ENCODE measurements around the gene NEK8.

Gene NEK8

DNA sequence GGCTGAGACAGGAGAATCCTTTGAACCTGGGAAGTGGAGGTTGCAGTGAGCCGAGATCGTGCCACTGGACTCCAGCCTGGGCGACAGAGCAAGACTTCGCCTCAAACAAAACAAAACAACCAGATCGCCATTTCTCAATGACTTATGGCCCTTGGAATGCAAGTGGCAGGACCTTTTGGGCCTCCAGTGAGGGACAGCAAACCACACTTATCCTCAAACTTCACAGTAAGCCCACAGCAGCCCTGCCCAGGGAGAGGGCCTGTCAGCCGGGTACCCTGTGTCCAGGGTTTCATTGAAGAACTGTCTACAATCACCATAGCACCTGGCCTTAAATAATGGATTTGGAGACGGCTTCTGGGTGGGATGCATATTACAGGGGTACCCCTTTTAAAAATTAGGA, 26.9 kb downstream of the NEK8 start:
- TF ChIP-seq GATA3 (IDR thresholded peaks at IDR 0.05; ENCODE audit: low read depth, low read length) (no peak), GATA2 (IDR thresholded peaks at IDR 0.05; ENCODE audit: low read depth, low read length) (no peak)

DNA sequence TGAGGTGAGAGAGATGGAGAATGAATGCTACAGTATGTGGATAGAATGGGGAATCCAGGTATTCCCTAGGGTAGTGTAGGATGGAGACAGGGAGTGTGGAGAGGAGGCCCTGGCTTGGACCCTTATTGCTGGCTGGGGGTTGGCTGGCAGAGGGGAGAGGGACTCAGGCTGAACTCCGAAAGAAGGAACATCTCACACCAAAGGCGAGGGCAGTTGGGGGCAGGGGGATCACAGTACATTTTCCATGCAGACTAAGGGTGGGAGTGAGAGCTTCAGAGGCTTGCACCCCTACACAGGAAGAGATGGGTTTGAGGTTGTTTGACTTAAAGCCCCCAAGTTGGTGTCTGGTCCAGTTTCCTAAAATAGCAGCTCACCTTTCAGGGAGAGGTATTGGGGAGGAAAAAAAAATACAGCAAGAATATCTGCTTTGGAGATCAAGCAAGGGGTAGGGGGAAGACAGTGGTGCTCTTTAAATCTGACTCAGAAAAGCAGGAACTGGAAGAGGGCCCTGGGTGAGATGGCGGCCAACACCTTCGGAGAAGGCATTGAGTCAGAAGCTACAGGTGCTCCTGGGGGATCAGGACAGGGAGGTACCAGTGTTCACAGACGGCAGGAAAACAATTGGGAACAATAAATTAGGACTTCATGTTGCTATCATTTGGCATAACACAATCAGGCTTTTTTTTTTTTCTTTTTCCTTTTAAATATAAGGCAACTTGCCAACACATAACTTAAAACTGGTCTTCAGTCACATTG, 27.6 kb downstream of the NEK8 start:
- no peak for TF ChIP-seq GATA3 (IDR thresholded peaks at IDR 0.05; ENCODE audit: low read depth, low read length)

DNA sequence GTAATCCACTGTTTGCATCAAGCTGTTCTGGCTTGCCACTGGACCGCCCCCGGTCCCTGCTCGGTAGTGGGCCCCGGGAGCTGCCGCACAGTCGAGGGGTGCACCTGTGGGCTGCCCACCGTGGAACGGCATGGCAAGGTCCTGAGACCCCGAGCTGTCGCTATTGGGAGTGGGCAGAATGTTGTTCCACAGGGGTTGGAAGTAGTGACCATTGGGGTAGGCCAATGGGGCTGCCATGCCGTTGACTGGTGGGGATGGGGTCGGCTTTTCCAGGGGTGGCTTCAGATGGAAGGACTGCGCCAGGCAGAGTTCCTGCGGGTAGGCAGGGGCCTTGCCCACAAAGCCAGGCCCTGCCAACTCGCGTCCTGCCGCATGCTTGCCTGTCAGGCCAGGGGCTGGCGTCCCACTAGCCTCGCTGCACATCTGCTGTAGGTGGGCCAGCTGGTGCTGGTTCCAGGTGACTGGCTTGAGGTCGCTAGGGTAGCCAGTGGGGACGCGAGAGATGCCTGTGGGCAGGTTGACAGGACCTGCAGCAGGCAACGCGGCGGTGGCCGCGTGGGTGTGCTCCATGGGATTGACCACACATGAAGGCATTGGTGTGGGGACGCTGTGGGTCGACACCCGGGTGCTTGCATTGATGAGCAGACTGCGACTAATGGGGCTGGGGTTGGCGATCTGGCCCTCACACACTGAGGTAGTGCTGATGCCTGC, 30.0 kb downstream of the NEK8 start:
- TF ChIP-seq GATA3 (IDR thresholded peaks at IDR 0.05; ENCODE audit: low read depth, low read length) (no peak), GATA2 (IDR thresholded peaks at IDR 0.05; ENCODE audit: low read depth, low read length) (no peak)

DNA sequence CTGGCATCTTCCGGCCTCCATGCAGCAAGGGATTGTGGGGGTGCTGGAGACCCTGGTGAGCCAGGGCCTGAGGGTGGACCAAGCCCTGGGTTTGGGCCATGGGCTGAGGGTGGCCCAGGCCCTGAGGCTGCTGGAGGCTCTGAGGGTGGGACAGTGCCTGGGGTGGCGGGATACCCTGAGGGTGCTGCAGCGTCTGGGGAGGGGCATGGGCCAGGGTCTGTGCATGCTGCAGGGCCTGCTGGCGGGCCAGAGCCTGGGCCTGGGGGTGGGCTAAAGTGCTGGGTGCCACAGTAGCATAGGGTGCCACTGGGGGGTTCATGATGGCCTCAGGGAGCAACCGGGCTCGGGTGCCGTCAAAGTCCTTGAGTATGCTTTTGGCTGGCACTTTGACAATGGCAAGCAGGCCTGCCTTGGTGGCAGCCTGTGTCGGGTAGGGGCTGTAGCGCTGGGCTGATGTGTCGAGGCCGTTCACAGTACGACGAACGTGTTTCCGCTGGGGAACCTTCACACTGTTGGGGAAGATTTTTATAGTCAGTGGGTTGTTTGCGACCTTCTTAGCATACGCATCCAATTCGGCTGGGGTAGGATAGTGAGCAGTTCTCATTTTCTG, 30.8 kb downstream of the NEK8 start:
- no peak for TF ChIP-seq GATA2 (IDR thresholded peaks at IDR 0.05; ENCODE audit: low read depth, low read length)
- no peak for TF ChIP-seq GATA3 (IDR thresholded peaks at IDR 0.05; ENCODE audit: low read depth, low read length)

DNA sequence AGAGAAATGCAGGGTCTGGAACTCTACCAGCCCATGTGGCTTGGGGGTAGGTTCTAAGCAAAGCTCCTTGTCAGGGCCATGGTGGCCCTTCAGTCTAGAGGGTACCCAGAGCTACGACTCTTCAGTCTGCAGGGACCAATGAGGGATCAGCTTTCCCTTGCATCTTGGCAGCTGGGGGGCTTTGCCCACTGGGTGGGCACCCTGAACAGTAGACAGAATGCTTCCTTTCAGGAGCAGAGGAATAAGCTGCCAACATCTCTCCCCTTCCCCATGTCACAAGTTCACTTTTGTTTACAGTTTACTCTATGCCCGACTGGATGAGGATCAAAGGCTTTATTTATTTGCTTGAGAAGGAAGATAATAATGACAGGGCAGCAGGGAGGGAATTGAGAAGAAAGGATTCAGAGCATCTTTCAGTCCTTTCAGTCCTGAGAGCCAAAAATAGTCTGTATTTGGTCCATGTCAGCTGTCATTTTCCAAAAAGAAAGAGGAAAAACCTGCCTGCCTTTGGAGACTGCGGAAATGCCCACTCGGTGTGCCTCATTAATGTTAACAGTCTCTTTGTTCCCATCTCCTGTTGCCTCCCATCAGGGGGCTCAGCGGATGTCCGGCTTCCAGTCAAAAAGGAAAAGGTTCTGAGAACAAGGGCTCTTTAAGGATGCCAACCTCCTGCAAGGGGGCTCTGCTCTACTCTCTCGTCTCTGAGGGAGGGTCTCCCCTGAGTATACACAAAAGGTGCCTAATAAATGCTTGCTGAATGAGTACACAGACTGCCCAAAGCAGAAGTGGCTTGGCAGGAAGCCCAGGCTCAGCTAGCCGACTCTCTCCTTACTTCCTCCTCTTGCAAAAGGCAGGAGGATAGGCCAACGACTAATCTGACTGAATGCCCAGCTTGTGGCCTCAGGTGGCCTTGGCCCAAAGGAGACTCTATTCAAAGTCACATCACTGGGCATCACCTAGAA, 32.3 kb downstream of the NEK8 start:
- no peak for TF ChIP-seq GATA3 (IDR thresholded peaks at IDR 0.05; ENCODE audit: low read depth, low read length)
- TF ChIP-seq GATA2 (IDR thresholded peaks at IDR 0.05; ENCODE audit: low read depth, low read length): no peak

- no peak for TF ChIP-seq GATA2 (IDR thresholded peaks at IDR 0.05; ENCODE audit: low read depth, low read length)
- TF ChIP-seq GATA3 (IDR thresholded peaks at IDR 0.05; ENCODE audit: low read depth, low read length): no peak
Observed at GRCh38 chr17:28763137-28763799, 34.7 kb downstream of the NEK8 start.

- TF ChIP-seq GATA3 (IDR thresholded peaks at IDR 0.05; ENCODE audit: low read depth, low read length) (no peak), GATA2 (IDR thresholded peaks at IDR 0.05; ENCODE audit: low read depth, low read length) (no peak)
Observed at GRCh38 chr17:28763804-28764266, 35.2 kb downstream of the NEK8 start.

- TF ChIP-seq GATA2 (IDR thresholded peaks at IDR 0.05; ENCODE audit: low read depth, low read length) (no peak), GATA3 (IDR thresholded peaks at IDR 0.05; ENCODE audit: low read depth, low read length) (no peak)
Observed at GRCh38 chr17:28765038-28765437, 36.5 kb downstream of the NEK8 start.

- TF ChIP-seq GATA3 (IDR thresholded peaks at IDR 0.05; ENCODE audit: low read depth, low read length) (no peak), GATA2 (IDR thresholded peaks at IDR 0.05; ENCODE audit: low read depth, low read length) (no peak)
Observed at GRCh38 chr17:28773736-28774135, 45.1 kb downstream of the NEK8 start.

- TF ChIP-seq GATA2 (IDR thresholded peaks at IDR 0.05; ENCODE audit: low read depth, low read length) (no peak), GATA3 (IDR thresholded peaks at IDR 0.05; ENCODE audit: low read depth, low read length) (no peak)
Observed at GRCh38 chr17:28774206-28774605, 45.6 kb downstream of the NEK8 start.

DNA sequence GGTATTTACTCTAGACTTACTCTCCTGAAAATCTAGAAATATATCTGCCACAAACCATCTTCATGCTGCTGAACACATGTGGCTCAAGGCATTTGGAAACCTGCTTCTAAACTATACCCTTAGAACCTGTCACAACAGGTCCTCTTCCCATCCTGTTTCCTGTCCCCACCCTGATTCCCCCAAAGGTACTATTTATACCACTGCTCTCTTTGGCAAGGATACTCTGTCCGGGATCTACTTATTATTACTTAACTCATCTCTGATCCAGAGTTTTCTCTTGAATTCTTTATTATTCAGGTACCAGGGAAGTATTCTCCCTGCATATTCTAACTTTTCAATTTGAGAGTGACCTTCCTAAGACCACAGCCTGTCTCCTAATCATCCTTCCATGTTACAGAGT, 48.6 kb downstream of the NEK8 start:
- no peak for TF ChIP-seq GATA2 (IDR thresholded peaks at IDR 0.05; ENCODE audit: low read depth, low read length)
- no peak for TF ChIP-seq GATA3 (IDR thresholded peaks at IDR 0.05; ENCODE audit: low read depth, low read length)

DNA sequence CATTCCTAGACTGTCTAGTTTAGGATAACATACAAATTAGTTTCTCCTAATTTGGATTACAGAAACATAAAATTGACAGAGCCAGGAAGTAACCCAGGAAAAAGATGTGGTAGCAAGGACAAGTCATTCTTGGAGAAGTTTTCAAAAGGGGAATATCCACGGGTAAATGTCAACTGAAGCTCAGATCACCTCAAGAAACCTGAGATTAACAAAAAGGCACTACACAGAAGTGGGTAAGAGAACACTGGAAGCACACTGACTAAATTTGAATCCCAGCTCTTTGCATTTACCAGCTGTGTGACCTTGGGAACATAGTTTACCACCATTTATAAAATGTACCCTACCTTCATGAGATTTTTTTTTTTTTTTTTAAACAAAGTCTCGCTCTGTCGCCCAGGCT, 54.6 kb downstream of the NEK8 start:
- TF ChIP-seq GATA3 (IDR thresholded peaks at IDR 0.05; ENCODE audit: low read depth, low read length): no peak
- no peak for TF ChIP-seq GATA2 (IDR thresholded peaks at IDR 0.05; ENCODE audit: low read depth, low read length)

DNA sequence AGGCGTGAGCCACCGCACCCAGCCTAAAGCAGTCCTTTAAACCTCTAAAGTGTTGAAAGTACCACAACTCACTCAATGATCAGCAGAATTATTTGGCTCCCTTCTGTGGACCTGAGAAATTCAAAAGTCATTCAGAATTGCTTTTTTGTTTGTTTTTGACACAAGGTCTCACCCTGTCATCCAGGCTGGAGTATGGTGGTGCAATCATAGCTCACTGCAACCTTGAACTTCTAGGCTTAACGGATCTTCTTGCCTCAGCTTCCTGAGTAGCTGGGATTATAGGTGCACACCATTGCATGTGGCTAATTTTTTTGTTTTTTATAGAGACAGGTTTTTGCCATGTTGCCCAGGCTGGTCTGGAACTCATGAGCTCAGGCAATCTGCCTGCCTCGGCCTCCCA, 59.5 kb downstream of the NEK8 start:
- TF ChIP-seq GATA3 (IDR thresholded peaks at IDR 0.05; ENCODE audit: low read depth, low read length) (no peak), GATA2 (IDR thresholded peaks at IDR 0.05; ENCODE audit: low read depth, low read length) (no peak)

All from SH-SY5Y (cell line).